ENCODE data around the gene COL4A4.

DNA sequence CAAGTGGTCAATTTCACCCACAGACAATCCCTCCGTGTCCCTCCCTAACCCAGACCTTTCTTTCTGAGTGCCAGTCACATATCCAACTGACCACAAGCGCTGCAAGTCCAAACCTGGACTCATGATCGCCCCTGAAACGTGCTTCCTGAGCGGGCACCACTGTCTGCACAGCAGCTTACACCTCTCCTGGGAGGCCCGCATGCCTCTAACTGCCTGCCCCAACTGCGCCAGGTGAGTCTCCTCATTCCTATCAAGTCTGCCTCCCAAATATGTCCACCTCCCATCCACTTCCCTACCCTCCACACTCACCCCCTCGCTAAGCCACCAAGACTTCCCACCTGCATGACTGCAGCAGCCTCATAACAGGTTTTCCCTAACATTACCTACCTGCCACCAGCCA is 33.4 kb downstream of the COL4A4 start:
- TF ChIP-seq, protein P1, sequence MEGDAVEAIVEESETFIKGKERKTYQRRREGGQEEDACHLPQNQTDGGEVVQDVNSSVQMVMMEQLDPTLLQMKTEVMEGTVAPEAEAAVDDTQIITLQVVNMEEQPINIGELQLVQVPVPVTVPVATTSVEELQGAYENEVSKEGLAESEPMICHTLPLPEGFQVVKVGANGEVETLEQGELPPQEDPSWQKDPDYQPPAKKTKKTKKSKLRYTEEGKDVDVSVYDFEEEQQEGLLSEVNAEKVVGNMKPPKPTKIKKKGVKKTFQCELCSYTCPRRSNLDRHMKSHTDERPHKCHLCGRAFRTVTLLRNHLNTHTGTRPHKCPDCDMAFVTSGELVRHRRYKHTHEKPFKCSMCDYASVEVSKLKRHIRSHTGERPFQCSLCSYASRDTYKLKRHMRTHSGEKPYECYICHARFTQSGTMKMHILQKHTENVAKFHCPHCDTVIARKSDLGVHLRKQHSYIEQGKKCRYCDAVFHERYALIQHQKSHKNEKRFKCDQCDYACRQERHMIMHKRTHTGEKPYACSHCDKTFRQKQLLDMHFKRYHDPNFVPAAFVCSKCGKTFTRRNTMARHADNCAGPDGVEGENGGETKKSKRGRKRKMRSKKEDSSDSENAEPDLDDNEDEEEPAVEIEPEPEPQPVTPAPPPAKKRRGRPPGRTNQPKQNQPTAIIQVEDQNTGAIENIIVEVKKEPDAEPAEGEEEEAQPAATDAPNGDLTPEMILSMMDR (IDR thresholded peaks at IDR 0.05) = no peak
- no peak for TF ChIP-seq POLR2A (IDR thresholded peaks at IDR 0.05)

All from Peyer's patch (tissue), 4 donors.